GM23338 (cell line): Measurements from ENCODE around the gene RRP1.

ENCODE experiments used
- CREB1 ChIP-seq: fragments of 250-450 bp; sonication (Bioruptor Pico); IDR thresholded peaks from 2 replicates; pipeline ENCODE4 v1.5.0; 2020; ENCODE audit warnings: low read depth, mild to moderate bottlenecking, moderate library complexity
- CTCF ChIP-seq, 2 experiments: fragments of 200-600 bp in 1 of 2; sonication (generic) in 1 of 2; conservative IDR thresholded peaks; 2 replicates each; pipeline versions ENCODE4 v1.5.1 to v1.6.1; 2016 to 2017; ENCODE audit warnings: antibody characterized with exemption in 2 of 2, low read depth in 2 of 2, mild to moderate bottlenecking in 2 of 2, moderate library complexity in 1 of 2
- EZH2 ChIP-seq: fragments of 200-600 bp; sonication (generic); IDR thresholded peaks from one replicate; pipeline ENCODE4 v1.8.0; 2017; ENCODE audit warnings: antibody characterized with exemption, mild to moderate bottlenecking, low read depth; ENCODE audit not compliant: unreplicated experiment
- EZH2phosphoT487 ChIP-seq: fragments of 200-600 bp; sonication (generic); IDR thresholded peaks from one replicate; pipeline ENCODE4 v1.8.1; 2018; ENCODE audit warnings: antibody characterized with exemption; ENCODE audit not compliant: unreplicated experiment
- JUNB ChIP-seq: IDR thresholded peaks from one replicate; pipeline ENCODE4 v1.6.1; 2016; ENCODE audit warnings: antibody characterized with exemption; ENCODE audit not compliant: unreplicated experiment
- POLR2AphosphoS5 ChIP-seq: IDR thresholded peaks from 2 replicates; pipeline ENCODE4 v1.6.1; 2016; ENCODE audit warnings: antibody characterized with exemption, low read depth
- REST ChIP-seq: IDR thresholded peaks from one replicate; pipeline ENCODE4 v1.6.1; 2018; ENCODE audit warnings: antibody characterized with exemption; ENCODE audit not compliant: unreplicated experiment
- ZNF114 ChIP-seq: fragments of 250-450 bp; sonication (Bioruptor Pico); IDR thresholded peaks from 2 replicates; pipeline ENCODE4 v1.5.0; 2020; ENCODE audit warnings: mild to moderate bottlenecking, moderate library complexity
- ZNF331 ChIP-seq: fragments of 250-450 bp; sonication (Bioruptor Pico); IDR thresholded peaks from 2 replicates; pipeline ENCODE4 v1.5.0; 2020; ENCODE audit warnings: low read depth, mild to moderate bottlenecking, moderate library complexity

GRCh38 chr21:43846430-43846829 is 57.1 kb downstream of the RRP1 start:
- TF ChIP-seq CTCF (conservative IDR thresholded peaks at IDR 0.05; ENCODE audit: low read depth in 2 of 2) (no peak), POLR2AphosphoS5 (no peak), REST (no peak), EZH2 (no peak), JUNB (no peak), ZNF331 (CRISPR knock-in tag) (no peak), EZH2phosphoT487 (no peak), CREB1 (CRISPR knock-in tag) (no peak), ZNF114 (no peak)
